OCI-LY7 (cell line): ENCODE data around the gene OTOG.

Source experiments
- CTCF ChIP-seq: fragments of 200-600 bp; sonication (generic); conservative IDR thresholded peaks from 2 replicates; pipeline ENCODE4 v1.5.1; 2014; ENCODE audit warnings: mild to moderate bottlenecking, antibody characterized with exemption, low read length, moderate library complexity, mixed read lengths
- EZH2phosphoT487 ChIP-seq: fragments of 200-600 bp; sonication (generic); IDR thresholded peaks from 2 replicates; pipeline ENCODE4 v1.6.1; 2018; ENCODE audit warnings: low read depth, borderline replicate concordance, mild to moderate bottlenecking, mixed run types, antibody characterized with exemption, low read length, moderate library complexity, mixed read lengths

GRCh38 chr11:17594686-17595192, 47.7 kb downstream of the OTOG start:
- TF ChIP-seq CTCF (no peak), EZH2phosphoT487 (no peak)
